Endometrium (tissue), 2 donors: Measurements from ENCODE around the gene ARHGAP28.

ENCODE experiments used
- FAIRE-seq: peaks from 2 replicates; lab custom pipeline; 2012; peaks lifted over from hg19 to GRCh38; lab: Jason Lieb, UNC
- donor health status: control.
- donor health status: control.

The ARHGAP28 gene

DNA sequence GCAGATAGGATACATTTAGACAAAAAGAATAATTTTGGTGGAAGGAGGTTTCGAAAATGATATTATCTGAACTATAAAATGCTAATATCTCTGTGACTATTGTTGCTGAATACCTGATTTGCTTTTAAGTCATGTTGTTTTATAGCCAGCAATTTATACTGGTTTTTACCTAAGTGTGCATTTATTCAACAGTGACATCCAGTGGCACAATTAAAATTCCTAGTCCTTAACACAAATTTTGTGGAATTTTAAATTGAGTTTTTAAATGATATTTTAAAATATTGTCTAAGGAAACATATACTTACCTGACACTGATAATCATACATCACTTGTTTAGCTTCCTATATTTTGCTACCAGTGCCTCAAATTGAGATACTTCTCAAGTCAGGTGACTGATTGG lies 144.8 kb downstream of the ARHGAP28 start:
- FAIRE-seq = no peak

DNA sequence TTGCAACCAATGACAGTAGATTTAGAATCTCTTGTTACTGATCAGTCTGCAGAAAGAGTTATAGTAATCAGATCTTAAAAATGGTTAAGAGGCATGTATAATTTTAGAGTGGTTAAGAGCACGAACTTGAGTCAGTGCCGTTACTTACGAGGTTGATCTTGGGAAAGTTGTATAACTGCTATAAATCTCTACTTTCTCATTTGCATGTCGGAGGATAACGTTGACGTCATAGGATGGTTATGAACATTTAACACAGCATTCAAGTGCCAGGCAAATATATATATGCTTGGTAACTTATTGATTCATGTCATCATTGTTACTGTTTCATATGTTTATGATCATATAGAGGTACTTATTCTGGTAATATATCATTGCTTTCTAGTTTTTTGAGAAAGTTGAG lies 146.2 kb downstream of the ARHGAP28 start:
- no peak for FAIRE-seq

DNA sequence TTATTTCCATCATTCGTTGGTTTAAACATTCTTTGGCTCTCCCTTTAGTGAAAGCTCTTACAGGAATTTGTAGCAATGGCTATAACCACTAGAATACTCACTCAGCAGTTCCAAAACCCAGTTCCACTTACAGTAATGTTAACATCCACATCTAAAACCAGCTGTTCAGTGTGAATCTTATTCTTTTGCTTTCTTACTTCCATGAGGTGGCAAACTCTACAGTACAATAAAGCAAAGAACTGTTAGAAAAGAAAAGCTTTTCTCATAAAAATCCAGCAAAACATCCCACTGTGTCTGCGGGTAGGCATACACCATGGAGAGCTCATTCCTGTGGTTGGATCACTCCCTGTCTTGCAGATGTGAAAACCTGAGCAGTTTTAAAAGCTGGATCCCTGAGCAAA lies 147.1 kb downstream of the ARHGAP28 start:
- FAIRE-seq = no peak

DNA sequence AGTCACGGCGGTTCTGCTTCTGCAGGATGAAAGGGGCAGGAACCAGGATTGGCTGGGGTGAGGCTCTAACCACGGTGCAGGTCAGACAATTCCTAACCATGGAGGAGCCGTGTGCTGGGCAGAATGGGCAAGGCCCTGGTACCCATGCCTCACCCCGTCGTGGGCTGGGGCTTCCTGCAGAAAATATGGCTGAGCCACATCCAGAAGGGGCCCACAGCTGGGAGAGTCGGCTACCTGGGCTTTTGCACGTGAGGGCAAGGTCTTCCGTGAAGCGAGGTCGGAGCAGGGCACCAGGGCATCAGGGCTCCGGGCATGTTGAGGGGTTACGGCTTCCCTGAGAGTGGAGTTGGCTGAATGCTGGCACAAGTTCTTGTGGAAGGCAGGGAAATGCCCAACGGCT lies 147.8 kb downstream of the ARHGAP28 start:
- FAIRE-seq = no peak

DNA sequence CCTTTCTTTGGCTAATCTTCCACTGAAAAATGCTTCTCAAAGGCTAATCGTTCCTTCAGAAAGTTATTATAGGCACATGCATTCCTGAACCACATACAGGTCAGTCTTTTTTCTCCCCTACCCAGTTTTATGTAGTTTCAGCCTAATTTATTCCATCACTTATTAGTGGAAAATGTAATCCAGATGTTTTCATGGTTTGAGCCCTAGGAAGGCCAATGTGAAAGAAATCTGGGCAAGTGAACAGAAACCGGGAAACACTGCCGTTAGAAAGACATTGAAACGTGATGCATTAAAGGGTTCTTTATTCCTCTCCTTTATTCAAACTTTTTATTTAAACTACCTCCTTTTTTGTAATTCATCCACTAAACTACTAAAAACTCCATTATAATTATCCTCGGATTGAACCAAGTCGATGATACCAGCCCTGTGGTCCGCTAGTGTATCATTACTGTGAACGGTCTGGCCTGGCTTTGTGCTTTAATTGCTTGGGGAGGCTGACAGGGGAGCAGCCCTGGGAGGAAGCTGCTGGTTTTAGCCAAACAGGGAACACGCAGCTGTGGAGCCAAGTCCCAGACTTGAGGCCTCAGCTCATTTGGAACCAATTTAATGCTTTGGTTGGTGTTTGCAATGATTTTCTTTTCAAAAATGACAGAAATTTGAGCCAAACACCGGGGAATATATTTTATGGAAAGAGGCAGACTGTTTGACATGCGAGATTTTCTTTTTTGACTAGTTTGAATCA lies 149.2 kb downstream of the ARHGAP28 start:
- FAIRE-seq = no peak

DNA sequence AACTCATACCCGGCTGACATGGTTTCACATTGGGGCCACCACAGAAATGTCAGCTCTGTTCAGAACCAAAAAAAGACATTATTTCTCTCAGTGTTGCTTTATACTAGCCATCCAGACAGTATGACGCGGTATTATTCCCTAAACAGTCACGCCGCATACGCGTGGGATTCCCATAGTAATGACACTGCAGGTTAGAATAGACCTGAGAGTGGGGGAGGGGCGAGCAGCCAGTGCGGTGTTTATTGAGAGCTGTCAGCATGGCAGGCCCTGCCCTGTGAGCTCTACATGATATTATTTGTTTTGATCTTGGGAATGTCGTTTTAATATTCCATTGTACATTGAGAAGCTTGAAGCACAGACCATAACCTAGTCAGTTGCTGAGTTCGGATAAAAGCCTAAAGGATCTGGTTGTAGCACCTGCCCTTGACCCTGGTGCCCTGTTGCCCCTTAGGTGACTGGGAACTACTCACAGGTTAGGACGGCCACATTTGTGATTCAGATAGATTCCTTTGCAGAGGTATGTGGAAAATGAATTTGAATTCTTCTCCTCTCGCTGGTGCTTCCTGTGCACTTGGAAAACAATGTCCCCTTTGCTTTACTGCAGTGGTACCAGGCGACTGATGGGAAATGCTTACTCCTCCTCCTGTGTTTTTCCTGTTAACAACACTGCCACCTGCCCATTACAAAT lies 150.1 kb downstream of the ARHGAP28 start:
- FAIRE-seq = no peak

DNA sequence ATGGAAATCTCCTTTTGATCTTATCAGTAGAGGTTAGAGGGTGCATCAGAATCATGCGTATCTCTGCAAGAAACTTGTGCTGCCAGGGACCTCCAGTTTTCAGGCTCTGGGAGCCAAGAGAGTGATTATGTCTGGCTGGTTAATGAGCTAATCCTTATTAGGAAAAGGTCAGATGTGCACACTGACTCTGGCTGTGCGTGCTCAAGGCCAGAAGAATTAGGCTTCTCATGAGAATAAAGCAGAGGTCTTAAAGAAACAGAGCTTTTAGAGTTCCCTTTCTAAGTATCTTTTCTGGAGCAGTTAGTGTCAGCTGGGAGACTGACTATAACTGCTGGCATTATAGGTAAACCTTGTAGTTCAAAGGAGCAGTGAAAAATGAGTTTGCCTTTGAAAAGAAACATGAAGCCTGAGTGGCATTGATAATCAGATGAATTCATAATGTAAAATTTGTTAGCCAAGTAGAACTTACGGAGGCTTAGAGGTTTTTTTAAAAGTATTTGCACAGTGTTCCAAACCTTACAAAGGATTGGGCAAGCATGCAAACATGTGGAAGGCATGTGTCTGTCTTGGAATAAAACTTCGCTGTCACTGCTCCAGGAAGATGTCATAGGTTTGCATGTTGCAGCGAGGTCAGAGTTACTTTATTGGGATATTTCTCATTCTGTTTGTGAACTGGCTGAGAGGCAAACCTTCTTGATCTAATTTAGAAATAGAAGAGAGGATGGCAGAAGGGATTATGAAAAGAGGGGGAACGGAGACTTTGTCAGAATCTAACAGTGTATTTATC lies 151.7 kb downstream of the ARHGAP28 start:
- peak; percentile 54 for FAIRE-seq

DNA sequence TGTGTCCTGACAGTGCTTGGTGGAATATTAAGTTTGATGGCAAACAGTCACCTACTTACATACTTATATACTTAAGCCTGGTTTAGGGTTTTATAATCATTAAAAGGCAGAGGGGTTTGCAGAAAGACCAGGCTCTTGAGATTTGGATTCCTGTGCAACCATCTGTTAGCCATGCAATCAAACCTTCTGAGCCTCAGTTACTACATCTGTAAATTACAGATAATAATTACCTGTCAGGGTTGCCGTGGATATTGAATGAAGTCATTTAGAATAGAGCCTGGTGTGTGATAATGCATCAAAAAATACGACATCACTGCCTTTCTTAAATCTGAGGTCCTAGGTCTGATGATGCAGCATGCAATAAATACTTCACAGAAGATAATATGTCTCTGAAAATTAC lies 152.9 kb downstream of the ARHGAP28 start:
- FAIRE-seq = no peak

DNA sequence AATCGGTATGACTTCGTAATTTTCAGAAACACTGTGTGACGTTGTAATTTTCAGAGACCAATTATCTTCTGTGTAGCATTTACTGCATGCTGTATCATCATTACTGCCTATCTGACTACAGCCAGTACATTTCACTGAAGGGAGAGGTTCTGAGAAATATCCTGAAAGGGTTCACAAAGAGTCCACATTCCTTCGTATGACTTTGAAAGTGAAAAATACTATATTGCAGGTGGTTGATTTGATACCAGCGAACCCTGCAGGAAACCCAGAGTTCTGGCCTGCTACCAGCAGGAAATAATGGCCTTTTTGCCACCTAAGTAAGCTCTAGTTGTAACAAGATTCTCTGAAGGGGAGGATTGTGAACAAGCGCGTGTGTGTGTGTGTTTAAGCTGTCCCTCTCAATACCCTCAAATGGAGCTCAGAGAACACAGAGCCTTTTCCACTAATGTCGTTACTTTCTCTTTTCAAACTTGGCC lies 155.5 kb downstream of the ARHGAP28 start:
- no peak for FAIRE-seq

DNA sequence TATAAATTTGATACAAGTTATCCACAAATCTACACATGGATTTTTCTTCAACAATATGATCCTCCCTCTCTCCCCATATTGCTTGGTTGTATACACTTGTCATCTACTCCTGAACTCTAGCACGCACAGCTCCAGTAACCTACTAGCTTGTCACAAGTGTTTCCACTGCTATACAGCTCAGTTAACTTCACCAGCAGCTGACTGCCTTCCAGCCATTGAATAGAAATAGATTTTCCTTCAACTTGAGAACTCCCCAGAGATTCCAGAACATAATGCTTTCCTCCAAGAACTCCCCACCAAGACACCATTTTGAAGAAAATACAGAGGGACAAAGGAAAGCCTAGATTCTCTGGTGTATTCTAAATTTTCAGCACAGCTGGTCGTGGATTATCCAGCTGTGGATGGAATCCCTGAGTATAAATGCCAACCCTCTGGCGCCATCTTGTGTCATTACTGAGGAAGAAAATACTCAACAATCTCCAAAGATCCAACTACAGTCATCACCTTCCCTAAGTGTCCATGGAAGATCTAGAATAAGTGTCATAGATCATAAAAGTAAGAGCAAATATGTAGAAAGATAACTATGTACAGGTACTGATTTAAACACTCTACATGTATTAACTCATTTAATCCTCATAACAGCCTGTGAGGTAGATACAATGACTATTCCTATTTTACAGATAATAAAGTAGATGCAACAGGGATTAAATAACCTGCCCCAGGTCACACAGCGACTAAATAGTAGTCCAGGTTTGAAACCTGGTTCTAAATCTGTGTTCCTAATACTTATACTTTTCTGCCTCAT lies 156.7 kb downstream of the ARHGAP28 start:
- peak; percentile 93 for FAIRE-seq

DNA sequence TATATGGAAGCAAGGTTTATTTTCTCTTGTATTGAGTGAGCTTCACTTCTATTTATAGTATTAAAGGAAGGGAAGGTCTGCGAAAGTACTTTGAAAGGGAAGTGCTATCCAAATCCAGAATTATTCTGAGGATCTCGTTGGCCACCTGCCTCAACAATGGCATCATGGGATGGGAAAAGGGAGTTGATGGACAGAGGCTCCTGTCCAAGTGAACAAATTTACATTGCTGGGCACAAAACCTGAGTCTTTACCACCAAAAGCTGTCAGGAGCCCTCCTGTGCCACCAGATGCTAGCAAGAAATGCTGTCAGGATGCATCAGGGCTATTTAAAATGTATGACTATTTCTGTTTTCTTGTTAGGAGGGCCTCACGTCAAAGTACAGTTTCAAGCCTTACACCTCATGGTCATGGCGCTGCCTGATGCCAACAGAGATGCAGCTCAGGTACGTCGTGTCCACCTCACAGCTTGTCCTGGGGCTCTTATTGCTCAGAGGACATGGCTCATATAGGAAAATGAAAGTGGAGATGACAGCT lies 157.3 kb downstream of the ARHGAP28 start:
- no peak for FAIRE-seq

DNA sequence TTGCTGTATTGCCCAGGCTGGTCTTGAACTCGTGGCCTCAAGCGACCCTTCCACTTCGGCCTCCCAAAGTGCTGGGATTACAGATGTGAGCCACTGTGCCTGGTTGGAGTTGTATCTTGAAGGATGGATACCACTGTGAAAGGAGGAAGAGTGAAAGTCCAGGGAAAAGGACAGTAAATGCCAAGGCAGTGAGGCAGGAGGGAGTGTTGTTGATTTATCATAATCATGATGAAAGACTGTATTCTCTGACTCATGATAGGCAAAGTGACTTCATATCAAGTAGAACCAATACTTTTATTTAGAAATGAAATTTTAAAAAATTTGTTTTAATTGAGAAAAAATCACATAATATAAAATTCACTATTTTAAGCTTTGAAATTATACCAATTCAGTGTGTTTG lies 162.3 kb downstream of the ARHGAP28 start:
- no peak for FAIRE-seq

DNA sequence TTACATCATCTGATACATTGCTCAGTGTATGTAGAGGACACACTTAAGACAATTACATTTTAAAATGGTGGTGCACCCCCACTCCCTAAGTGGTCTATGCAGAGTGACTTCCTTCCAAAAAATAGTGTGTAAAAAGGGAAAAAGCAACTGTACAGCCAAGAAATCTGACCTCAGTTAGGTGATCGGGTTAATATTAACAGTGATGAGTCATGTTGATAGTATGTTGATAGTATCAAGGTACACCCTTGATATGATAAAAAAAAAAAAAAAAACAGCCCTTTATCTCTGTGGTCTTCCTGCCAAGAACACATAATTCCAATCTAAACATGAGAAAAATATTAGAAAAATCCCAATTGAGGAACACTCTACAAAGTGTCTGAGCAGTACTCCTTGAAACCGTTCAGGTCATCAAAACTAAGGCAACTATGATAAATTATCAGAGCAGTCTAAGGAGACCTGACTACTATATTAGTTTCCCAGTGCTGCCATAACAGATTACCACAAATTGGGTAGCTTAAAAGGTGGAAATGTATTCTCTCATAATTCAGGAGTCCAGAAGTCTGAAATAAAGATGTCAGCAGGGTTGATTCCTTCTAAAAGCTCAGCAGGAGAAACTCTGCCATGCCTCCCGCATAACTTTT lies 171.9 kb downstream of the ARHGAP28 start:
- FAIRE-seq = no peak

DNA sequence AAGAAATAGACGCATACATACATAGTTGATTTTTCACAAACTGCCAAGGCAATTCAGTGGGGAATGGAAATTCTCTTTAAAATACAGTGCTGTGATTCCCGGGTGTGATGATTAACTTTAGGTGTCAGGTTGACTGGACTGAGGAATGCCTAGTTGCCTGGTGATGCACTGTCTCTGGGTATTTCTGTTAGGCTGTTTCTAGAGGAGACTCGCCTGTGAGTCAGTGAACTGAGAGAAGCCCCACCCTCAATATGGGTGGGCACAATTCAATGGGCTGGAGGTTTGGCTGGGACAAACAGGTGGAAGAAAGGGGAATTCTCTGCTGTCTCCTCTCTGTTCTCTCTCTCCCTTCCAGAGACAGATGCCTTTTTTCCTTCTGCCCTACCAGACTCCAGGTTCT lies 187.6 kb downstream of the ARHGAP28 start:
- no peak for FAIRE-seq

DNA sequence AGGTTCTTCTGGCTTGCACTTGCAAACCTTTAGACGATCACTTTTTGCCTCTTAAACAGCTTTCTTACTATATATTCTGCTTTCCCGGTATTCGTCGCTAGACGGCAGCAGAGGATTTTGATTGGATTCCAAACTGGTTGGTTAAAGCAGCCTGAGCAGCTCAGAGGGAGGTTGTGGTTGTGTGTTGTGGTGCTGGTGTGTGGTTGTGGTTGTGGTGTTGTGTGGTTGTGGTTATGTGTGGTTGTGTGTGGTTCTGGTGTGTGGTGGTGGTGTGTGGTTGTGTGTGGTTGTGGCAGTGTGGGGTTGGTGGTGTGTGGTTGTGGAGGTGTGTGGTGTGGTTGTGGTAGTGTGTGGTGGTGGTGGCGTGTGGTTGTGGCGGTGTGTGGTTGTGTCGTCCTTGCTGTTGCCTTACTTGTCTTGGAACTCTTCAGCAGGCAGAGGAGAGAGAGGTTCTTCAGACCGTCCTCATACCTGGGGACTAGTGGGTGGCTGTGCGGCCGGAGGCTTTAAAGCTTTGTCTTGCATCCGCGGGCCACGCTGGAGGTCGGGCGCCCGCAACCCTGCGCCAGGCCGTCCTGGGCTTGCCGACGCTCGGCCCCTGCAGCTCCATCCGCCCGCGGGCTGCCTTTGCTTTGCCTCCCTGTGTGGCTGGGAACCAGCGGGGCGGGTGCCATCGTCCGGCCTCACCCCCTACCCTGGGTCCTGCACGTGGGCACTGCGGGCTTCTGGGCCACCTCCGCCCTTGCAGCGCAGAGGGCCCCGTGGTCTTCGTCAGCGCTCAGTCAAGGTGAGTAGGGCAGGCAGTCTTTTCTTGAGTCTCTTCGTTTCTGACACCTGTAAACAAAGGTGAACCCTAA lies 190.8 kb downstream of the ARHGAP28 start:
- FAIRE-seq = no peak

DNA sequence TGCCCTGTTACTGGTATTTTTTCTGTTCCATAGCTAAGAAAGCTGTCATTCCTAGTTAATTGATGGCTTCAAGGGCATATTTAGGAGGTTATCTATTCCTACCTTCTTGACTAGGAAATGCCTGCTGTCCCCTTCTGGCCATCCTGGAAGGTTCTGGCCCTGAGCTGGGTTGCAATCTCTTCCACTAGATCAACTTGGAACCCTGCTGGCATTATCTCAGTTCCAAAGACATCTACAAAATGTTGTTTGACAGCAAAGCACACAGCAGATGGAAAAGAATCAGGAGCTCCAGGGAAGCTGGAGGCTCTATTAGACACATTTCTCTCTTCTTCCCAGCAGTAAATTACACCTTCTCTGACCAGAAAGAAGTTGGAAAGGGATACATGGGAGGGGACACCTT lies 192.1 kb downstream of the ARHGAP28 start:
- no peak for FAIRE-seq

DNA sequence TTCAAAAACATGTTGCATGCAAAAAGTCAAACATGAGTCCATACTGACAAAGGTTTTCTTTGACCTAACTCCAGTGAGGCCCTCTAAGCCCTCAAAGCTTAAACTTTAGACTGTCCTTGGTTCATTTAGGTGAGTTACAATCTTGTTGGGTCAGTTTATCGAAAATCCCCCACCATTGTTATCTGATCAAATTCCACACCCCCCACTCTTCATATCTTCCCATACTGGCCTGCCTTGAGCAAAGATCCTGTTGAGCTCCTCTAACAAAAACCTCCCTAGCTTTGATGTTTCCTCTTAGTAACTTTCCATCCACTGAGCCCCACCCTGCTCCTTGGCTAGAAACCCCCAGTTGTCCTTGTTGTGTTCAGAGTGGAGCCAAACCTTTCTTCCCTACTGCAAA lies 193.7 kb downstream of the ARHGAP28 start:
- no peak for FAIRE-seq

DNA sequence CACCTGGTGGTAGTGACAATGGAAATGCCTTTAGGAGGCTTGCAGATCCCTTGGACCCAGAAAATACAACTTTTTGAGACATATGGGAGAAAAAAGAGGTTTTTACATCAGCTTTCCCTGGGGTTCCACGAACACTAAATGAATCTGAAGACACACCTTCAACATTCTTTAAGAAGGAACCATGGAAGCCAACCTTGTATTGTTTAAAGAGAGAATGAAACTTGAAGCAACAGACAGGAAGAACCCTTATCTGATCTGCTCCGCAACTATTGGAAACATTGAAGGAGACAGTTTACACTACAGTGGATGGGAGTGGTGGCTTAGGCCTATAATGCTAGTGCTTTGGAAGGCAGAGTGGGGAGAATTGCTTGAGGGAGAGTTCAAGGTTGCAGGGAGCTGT lies 197.6 kb downstream of the ARHGAP28 start:
- FAIRE-seq = no peak

DNA sequence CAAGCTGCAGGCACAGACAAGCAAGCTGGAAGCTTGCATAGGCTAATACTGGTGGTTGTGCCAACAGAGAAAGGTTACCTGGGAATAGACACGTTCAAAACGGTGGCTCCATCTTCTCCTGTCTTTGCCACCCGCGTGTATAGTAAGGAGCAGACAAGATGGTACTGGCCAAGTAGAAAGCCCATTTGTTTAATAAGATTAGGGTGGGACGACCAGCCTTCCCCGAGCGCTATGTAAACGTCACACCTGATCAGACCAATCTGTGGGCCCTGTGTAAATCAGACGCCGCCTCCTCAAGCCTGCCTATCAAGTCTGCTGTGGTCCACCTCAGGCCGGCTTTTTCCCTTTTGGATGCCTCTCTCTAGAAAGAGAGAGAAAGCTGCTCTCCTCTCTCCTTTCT lies 198.8 kb downstream of the ARHGAP28 start:
- FAIRE-seq = no peak

DNA sequence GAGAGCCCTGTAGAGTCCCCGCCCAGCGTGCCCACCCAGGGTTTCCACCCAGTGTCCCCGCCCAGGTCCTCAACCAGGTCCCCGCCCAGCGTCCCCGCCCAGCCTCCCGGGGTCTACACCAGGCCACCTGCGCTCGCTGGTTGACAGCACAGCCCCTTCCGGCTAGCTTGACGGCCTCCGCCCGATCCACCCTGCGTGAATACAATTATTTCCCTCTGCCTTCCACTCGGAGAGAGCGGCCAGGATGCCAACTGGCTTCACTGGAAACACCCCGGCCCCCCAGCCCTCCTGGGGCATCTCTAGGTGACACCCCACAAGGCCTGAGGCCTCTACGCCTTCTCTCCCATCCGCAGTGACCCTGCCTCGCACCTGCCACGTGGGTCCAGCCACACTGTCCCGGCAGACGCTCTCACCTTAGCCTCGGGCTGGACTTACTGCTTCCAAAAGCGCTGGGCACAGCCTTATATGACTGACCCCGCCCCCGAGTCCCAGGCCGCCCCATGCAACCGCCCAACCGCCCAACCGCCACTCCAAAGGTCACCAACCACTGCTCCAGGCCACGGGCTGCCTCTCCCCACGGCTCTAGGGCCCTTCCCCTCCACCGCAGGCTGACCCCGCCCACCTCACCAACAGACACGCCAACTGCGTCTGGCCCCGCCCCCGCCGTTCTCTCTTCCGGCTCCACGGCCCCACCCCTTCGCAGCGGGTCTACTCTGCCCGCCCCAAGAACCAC lies 200.0 kb downstream of the ARHGAP28 start:
- no peak for FAIRE-seq
